ENCODE measurements around the gene DAD1.

The DAD1 gene

GRCh38 chr14:22564463-22564862 is 24.6 kb downstream of the DAD1 start:
- FAIRE-seq, result no peak
- TF ChIP-seq POLR2AphosphoS5 (IDR thresholded peaks at IDR 0.05; ENCODE audit: low read depth, low read length) (no peak), POLR2A (IDR thresholded peaks at IDR 0.05; ENCODE audit: low read depth, low read length) (peak; percentile 3; the same call in 1 of the 2 replicates)
- DNase-seq (ENCODE audit: insufficient read length), result no peak

GRCh38 chr14:22563987-22564386 is 25.0 kb downstream of the DAD1 start:
- peak; percentile 74 for FAIRE-seq
- TF ChIP-seq POLR2AphosphoS5 (IDR thresholded peaks at IDR 0.05; ENCODE audit: low read depth, low read length) (no peak), POLR2A (IDR thresholded peaks at IDR 0.05; ENCODE audit: low read depth, low read length) (peak; percentile 51; the same call in 1 of the 2 replicates)
- DNase-seq (ENCODE audit: insufficient read length), result no peak

GRCh38 chr14:22561661-22562579 is 27.1 kb downstream of the DAD1 start:
- peak; percentile 18; the same call in 1 of the 2 replicates for TF ChIP-seq POLR2AphosphoS5 (IDR thresholded peaks at IDR 0.05; ENCODE audit: low read depth, low read length)
- peak; percentile 49 for TF ChIP-seq POLR2A (IDR thresholded peaks at IDR 0.05; ENCODE audit: low read depth, low read length)
- no peak for TF ChIP-seq TAF1 (IDR thresholded peaks at IDR 0.05; ENCODE audit: borderline replicate concordance, low read depth, low read length)
- peak; percentile 84 for FAIRE-seq
- DNase-seq (ENCODE audit: insufficient read length), result no peak

- no peak for TF ChIP-seq TAF1 (IDR thresholded peaks at IDR 0.05; ENCODE audit: borderline replicate concordance, low read depth, low read length)
- no peak for TF ChIP-seq POLR2AphosphoS5 (IDR thresholded peaks at IDR 0.05; ENCODE audit: low read depth, low read length)
These were observed 27.7 kb downstream of the DAD1 start for GRCh38 chr14:22561366-22561660.

GRCh38 chr14:22560662-22561365 is 28.2 kb downstream of the DAD1 start:
- peak; percentile 69 for FAIRE-seq
- DNase-seq (ENCODE audit: insufficient read length), result no peak
- TF ChIP-seq POLR2A (IDR thresholded peaks at IDR 0.05; ENCODE audit: low read depth, low read length), result 0 out of 2 replicates have a peak, but pooled peaks have one; percentile 22
- TF ChIP-seq POLR2AphosphoS5 (IDR thresholded peaks at IDR 0.05; ENCODE audit: low read depth, low read length), result no peak

More at GRCh38 chr14:22561366-22561660, 27.7 kb downstream of the DAD1 start:
- DNase-seq (ENCODE audit: insufficient read length), result no peak
- FAIRE-seq, result no peak

GRCh38 chr14:22559041-22559440 is 30.0 kb downstream of the DAD1 start:
- no peak for TF ChIP-seq POLR2A (IDR thresholded peaks at IDR 0.05; ENCODE audit: low read depth, low read length)
- FAIRE-seq (no peak), DNase-seq (ENCODE audit: insufficient read length) (no peak)

GRCh38 chr14:22558221-22558913 is 30.7 kb downstream of the DAD1 start:
- peak; percentile 30 for FAIRE-seq
- TF ChIP-seq POLR2A (IDR thresholded peaks at IDR 0.05; ENCODE audit: low read depth, low read length) (no peak; the same call in 1 of the 2 replicates), TAF1 (IDR thresholded peaks at IDR 0.05; ENCODE audit: borderline replicate concordance, low read depth, low read length) (no peak), POLR2AphosphoS5 (IDR thresholded peaks at IDR 0.05; ENCODE audit: low read depth, low read length) (no peak)
- no peak for DNase-seq (ENCODE audit: insufficient read length)

- FAIRE-seq, result no peak
- no peak for DNase-seq (ENCODE audit: insufficient read length)
- TF ChIP-seq TAF1 (IDR thresholded peaks at IDR 0.05; ENCODE audit: borderline replicate concordance, low read depth, low read length) (no peak), POLR2A (IDR thresholded peaks at IDR 0.05; ENCODE audit: low read depth, low read length) (no peak), POLR2AphosphoS5 (IDR thresholded peaks at IDR 0.05; ENCODE audit: low read depth, low read length) (no peak)
These were observed 31.2 kb downstream of the DAD1 start for GRCh38 chr14:22557846-22558220.

- TF ChIP-seq POLR2AphosphoS5 (IDR thresholded peaks at IDR 0.05; ENCODE audit: low read depth, low read length) (no peak), TAF1 (IDR thresholded peaks at IDR 0.05; ENCODE audit: borderline replicate concordance, low read depth, low read length) (0 out of 2 replicates have a peak, but pooled peaks have one; percentile 14), POLR2A (IDR thresholded peaks at IDR 0.05; ENCODE audit: low read depth, low read length) (no peak)
- peak; percentile 70 for FAIRE-seq
- DNase-seq (ENCODE audit: insufficient read length), result peak; percentile 72
These were observed 31.9 kb downstream of the DAD1 start for GRCh38 chr14:22556990-22557623.

- FAIRE-seq (peak; percentile 97), DNase-seq (ENCODE audit: insufficient read length) (peak; percentile 73)
- peak; percentile 61; the same call in 1 of the 2 replicates for TF ChIP-seq POLR2A (IDR thresholded peaks at IDR 0.05; ENCODE audit: low read depth, low read length)
- TF ChIP-seq POLR2AphosphoS5 (IDR thresholded peaks at IDR 0.05; ENCODE audit: low read depth, low read length), result peak; percentile 87
- TF ChIP-seq TAF1 (IDR thresholded peaks at IDR 0.05; ENCODE audit: borderline replicate concordance, low read depth, low read length), result 0 out of 2 replicates have a peak, but pooled peaks have one; percentile 44
These were observed 32.7 kb downstream of the DAD1 start for GRCh38 chr14:22556021-22556989.

Measured in GM12892 (cell line).